GM18870 (cell line): ENCODE measurements around the gene GRM7.

ENCODE experiments used
- ATAC-seq: cut with Tn5 transposase; IDR thresholded peaks from one replicate; pipeline ENCODE4 v1.9.1; 2021; ENCODE audit warnings: moderate library complexity; ENCODE audit not compliant: unreplicated experiment

Gene GRM7

DNA sequence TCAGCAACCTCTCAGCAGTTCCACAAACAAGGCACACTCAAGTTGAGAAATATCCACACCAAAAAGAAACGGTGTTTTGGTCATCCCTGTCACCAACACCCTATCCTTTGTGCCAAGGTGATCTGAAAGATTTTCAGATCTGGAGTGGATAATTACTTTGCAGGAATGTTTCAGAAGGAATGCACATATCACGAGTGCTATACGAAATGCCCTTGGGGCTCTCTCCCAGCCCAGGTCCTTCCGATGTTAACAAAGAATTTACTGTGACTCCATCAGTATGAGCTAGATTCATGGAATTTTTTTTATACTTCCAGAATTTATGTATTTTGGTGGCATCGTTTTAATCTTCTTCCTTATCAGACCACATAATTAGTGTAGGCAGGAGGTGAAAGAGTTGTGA, 105.0 kb downstream of the GRM7 start:
- ATAC-seq, result no peak

DNA sequence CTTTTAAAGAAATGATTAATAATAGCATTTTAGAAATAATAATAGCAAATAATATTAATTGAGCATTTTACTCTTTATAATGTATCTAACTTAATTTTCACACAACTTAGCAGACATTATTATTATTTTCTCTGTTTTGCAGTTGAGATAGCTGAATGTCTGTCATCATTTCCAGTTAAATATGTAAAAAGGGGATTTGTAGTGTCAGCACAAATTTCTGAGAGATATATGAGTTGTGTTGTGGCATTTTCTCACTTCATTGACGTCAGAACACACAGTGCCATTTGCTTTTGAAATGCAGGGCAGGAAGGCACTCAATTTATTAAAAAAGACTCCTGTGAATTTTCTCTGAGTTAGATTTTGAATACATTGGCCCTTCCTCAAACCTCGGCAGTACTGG, 111.0 kb downstream of the GRM7 start:
- ATAC-seq, result no peak

DNA sequence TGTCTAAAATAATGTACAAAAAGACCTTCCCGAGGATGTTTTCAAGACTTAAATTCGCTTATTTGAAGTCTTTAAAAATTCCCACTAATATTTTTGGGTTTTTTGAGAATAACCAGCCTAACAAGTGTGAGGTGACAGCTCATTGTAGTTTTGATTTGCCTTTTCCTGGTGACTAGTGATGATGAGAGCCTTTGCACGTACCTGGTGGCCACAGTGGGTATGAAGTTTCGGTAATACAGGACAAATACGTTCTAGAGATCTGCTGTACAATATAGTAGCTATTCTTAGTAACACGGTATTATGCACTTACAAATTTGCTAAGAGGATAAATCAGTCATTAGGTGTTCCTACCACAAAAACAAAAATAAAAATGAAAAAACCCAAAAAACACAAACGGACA, 124.9 kb downstream of the GRM7 start:
- ATAC-seq, result no peak

DNA sequence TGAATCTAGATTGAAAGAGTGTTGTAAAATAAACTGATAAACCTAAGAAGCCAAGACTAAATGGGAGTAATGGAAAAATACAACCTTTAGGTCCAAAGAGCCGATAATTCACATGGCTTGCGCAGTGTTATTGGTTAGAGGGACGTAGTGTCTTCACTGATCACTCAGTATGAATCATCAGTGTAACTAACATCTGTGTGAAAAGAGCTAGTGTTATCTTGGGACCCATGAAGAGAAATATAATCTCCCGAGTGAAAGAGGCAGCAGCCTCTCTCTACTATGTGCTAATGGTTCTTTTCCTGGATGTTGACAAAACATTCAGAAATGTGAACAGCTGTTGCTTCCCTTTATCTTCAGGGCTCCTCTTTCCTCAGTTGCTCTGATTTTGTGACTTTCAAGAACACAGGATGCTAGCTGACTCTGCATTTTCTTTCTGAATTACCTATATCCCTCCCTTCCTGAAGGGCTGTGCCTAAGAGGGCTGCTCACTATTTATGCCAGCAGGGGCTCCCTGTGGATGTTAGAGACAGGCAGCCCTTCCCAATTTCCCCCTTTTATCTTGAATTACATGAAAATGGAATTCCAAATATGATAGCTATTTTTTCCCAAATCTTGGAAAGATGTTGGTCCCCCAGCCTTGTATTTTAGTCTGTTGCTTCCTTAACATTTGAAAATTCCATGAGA, 128.8 kb downstream of the GRM7 start:
- ATAC-seq, result no peak

DNA sequence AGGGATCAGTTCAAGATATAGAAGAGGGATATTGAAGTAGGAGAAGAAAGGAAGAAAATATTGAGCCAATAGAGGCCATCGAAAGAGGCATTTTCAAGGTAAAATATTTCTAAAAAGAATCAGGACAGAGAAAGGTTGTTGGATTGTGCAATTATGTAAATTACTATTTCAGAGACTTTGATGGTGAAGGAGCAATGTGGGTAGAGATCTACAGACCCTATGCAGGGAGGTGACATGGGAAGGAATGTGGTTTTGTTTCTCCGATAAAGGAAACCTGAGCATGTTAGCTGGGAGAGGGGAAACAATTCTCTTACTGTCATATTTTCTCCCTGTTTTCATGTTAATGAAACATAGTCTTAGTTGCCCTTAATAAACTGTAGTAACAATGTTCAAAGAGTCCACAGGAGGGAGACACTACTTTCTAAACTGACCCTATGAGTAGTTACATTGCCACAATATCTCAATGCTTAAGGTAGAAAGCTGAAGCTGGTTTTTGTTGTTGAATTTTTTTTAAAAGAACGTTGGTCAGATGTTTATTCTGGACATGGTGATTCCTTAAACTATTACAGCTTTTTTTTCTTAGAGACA, 133.3 kb downstream of the GRM7 start:
- ATAC-seq, result no peak

DNA sequence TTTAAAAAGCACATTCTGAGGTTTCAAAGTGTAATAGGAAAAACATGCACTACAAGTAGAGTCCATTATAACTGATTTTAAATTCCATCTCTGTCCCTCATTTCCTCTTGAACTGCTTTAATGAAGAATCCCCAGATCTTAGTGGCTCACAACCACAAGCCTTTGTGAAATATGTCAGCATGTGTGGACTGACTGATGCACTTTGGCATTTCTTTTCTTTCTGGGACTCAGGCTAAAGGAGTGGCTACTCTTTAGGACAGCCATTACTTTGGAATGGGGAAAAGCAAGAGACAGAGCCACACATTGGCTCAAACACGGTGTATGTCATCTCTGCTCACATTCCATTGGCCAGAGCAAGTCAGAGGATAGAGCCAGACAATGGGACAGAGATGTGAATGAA, 139.6 kb downstream of the GRM7 start:
- no peak for ATAC-seq

DNA sequence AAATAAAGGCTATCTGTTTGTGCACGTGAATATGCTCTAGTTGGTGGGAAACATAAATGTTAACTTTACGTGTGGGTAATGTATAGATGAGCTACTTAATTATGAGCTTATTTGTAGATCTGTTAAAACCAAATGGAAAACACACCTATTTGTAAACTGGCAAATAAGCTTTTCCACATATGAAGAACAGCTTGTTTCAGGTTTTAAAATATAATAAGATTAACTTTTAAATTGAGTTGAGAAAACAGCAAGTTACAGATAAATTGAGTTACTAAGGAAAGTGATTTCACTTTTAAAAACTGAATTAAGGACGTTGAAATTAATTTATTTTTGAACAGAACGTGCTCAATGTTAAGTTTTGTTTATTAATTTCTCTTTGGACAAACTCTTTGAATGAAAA, 140.5 kb downstream of the GRM7 start:
- ATAC-seq, result no peak

DNA sequence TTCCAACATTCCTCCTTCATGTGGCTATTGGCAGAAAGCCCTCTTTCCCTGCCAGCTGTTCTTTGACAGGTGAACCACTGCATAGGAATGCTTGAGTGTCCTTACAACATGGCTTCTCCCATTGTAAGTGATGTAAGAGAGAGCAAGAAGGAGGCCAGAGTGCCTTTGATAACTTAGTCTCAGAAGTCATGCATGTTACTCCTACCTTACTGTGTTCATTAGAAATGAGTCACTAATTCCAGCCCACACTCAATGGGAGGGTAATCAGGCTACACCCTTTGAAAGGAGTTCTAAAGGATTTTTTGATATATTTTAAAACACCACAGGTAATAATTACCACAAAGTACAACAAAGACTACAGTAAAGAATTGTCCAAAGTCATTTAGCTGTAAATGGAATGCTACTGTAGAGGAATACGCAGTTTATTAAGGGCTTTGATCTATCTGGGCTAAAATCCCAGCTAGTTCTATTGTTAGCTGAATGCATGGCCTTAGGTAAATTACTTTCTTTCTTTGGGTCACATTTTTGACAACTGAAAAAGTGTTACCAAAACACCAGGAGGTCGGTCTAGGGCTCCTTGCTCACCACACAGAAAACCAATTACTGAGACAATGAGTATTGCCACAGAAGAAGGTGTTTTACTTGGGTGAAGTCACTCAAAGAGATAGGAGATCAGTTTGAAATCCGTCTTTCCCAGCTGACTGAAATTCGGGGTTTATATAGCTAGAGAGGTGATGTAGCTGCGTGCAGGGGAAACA, 154.9 kb downstream of the GRM7 start:
- ATAC-seq, result no peak

DNA sequence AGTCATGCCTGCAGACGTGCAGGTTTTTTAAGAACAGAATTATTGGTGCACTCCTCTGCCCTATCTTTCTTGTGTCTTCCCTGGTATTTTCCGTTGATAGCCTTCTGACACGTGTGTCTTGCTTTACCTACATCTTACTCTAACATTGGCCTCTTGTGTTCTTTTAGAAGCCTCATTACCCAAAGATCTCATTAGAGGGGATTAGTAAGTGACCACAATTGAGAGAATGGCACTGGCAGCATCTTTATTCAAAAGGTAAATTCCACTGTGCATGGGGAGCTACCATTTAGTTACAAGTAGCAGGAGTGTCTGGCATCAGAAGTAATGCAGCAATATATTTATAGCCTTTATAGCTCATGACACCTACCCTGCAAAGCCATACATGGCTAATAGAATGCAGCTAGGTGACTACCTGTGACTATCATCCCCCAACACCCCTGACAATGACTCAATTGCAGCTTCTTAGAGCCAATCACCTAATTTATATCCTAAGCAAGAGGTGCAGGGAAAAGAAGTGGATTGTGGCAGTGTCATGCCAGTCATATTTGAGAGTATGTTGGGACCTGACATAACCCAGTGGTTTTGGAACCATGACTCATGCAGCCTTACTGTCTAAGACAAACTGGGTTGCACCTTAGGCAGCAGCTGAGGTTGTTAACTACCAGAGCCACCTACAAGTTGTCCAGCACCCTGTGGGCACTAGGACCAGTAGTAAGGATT, 164.8 kb downstream of the GRM7 start:
- ATAC-seq, result no peak

DNA sequence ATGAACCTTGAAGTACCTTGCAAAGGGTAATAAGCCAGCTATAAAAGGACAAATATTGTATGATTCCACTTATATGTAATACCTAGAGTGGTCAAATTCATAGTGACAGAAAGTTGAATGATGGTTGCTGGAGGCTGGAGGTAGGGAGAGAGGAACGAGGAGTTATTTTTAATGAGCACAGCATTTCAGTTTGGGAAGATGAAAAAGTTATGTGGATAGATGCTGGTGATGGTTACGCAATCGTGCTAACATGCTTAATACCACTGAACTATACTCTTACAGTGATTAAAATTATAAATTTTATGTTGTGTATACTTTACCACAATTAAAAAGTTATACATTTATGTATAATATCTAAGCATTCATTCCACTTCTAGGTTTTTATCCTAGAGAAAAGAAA, 168.6 kb downstream of the GRM7 start:
- ATAC-seq, result no peak

DNA sequence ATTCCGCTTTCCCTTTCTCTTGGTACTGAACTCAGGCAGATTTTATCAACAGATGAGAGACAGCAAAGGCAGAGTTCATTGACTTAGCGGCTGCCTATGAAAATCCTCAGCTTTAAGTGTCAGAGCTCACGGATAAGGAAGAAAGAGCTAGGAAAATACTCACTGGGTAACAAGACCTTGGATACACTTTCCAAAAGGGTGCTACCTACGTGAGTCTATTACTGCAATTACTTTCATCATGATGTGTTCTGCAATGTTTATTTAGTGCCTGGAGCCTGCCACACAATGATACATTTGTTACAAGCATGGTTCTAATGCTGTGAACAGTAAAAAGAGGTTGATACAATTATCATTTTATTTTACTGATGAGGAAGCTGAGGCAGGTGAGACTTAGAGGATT, 177.5 kb downstream of the GRM7 start:
- no peak for ATAC-seq

DNA sequence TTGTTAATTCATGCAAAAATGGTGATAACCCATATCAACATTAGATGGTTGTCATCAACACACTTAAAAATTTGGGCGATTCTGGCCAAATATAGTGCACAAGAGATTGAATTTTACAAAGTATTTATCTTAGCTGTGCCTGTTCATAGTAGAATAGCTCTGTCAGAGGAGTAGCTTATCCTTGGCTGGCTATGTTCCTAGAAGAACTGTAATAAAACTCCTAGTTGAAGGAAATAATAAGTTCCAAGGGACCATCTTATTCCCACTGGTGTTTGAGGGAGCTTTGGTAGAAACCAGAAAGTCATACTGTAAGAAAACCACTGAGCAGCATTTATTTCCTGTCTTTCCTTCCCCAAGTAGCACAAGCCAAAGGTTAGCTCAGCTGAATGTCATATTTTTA, 201.8 kb downstream of the GRM7 start:
- no peak for ATAC-seq

DNA sequence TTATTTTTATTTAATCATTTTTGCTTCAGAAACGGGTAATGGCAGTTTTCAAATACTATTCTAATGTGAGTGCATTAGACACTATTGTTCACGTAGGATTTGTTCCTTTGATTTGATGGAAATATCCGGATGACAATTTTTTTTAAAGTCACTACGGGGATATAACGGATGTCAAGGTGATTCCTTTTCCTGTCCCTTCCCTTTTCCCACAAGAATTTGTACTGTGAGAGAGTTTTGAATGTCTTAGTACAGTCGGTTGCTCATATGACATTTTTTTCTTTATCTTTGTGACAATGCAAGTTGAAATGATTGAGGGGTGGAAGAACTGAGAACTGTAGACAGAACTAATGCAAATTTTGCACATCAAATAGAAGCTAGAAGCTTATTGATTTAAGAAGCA, 209.5 kb downstream of the GRM7 start:
- ATAC-seq, result no peak

DNA sequence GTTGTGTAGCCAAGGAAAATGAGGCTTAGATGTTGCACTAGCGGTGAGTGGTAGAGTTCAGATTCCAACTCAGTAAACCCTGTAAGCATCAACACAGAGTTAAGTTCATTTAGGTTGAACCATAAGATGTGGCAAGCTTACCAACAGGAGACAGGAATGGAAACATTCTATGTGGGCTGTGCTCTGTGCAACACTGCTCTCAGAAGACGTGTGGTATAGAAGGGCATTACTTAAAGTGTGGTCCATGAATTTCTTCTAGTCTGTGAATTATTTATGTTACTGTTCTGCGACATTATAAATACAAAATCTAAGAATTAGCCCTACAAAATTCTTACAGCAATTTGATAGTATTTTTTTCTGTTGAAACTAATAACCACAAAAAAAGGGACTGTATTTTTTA, 213.3 kb downstream of the GRM7 start:
- ATAC-seq, result no peak

DNA sequence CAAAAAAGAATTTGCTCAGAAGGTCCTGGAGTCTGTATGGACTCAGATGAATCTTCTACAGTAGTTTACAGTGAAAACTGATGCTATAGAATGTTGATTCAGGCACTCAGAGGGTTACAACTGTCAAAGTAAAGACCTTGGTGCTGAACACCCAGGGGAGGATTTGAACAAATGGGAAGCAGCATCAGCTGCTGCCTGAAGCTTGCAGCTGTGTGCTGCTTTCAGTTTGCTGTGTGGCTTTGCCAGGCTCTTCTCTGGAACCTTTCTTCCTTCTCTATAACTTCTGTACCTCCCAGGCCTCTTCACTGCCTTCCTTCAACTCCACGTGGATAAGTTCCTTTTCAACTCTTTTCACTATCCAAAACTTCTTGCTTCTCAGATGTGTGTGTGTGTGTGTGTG, 214.2 kb downstream of the GRM7 start:
- no peak for ATAC-seq

DNA sequence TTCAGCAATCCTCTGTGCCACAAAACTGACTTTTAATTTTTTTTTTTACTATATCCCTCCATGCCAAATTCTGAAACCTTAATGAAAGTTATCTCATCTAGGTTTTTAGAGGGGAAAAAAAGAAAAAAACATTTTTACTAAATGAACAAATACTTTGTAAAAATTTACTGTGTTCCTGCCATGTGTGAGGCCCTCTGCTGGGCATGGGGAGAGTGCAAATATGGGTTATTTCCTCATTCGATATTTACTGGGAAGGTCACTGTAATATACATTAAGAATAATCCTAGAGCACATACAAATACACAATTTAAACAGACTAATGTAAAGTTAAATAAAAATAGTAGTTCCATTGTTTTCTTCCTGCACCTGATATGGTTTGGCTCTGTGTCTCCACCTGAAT, 215.0 kb downstream of the GRM7 start:
- no peak for ATAC-seq

DNA sequence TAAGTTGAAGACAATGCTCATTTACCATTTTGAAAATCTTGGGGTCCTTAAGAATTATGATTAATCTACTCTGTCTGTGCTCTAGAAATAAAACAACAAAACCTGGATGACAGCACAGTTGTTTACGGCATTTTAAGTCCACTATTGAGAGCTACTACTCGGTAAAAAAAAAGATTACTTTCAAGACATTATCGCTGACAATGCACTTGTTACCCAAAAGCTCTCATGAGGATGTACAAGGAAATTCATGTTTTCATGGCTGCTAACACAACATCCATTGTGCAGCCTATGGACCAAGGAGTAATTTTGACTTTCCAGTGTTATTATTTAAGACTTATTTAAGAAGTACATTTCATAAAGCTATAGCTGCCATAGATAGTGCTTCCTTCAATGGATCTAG, 221.3 kb downstream of the GRM7 start:
- ATAC-seq, result no peak

DNA sequence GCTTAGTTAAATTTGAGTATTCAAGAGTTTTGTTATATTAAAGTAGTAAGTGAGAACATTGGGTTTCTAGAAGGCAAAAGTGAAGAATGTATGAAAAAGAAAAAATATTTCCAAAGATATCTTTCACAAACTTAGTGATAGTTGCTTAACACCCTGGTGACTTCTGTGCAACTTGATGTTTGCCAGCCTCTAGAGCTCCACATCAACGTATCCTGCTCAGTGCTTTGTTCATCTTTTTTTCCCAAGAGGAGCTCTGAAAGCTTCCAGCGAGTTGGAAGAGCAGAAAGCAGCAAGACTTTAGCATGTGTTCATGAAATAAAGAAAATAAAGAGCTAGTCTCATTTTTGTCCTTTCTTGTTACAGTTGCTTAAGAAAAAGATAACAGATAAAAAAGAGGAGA, 225.5 kb downstream of the GRM7 start:
- ATAC-seq, result no peak

DNA sequence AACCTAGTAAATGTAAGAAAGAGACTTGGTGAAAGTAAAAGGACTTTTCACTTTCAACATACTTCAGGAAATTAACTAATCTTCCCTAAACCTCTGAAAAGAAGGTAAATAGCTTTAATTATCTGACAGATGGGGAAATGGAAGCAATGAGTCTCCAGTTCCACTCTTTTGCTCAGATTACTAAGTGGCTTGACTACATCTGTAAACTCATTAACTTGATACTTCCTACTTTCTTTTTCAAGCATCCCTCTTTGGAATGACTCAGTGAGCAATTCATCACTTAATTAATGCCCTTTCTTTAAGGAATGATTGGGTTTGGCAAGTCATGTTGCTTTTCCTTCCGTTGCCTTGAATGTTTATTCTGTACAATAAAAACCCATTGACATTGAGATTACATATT, 234.2 kb downstream of the GRM7 start:
- no peak for ATAC-seq

DNA sequence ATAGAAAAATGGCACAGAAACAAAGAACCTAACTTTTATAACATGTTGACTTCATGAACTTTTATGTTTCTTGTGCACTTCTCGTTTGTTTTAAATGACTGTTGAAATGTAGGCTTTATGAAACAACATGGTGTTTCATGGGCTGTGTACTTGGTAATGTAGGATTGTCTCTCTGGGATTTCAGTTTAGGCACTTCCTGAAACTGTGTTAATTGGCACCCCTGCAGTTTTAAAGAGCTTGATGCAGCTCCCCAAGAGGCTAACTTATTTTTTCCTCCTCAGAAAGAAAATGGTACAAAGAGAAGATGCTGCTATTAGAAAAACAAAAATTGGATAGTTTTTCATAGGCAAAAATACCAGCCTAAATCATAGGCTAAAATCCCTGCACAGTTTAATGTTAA, 239.2 kb downstream of the GRM7 start:
- no peak for ATAC-seq

DNA sequence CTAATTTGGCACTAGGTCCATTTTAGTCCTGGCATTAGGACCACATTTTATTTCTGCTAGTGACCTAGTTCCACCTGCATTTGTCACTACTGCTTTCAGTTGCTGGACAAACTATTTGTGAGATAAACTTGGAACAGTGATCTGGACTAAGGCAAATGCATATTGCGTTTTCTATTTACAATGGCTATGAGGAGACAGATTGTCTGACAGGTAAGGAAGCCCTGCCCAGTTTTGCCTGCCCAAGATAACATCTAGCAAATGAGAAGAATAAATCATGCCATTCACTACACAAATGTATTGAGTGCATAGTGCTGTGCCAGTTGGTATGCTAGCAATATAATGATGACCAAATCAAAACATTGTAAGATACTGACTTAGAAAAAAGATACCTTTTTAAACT, 245.7 kb downstream of the GRM7 start:
- no peak for ATAC-seq

DNA sequence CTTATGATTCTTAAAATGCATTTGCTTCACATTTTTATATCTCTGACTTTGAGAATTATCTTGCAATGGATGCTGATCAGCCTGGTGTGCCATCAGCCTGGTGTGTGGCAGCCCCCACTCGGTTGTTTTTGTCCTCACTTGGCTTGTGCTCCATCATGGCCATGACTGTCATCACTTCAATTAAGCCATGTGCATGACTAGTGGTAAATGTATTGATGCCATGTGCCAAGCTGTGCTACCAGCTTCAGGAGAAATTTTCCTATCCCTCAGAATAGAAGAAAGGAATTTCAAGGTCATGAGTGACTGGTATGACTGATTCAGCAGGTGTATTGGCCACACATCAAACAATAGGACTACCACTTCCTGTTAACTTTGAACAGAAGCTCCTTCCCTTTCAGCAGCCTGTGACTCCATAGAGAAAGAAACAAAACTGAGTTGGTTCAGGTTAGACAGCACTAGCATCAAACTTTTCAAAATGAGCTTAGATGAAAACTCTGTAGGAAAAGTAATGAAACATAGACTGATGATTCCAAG, 251.7 kb downstream of the GRM7 start:
- no peak for ATAC-seq
